Stimulated activated CD4-positive, alpha-beta T cell treated with anti-CD3 and anti-CD28 coated beads, TNF-alpha, amount 100 ng/mL, for 24 hours (primary cell): ENCODE data around the gene NHP2.

Experiments
- DNase-seq, 3 experiments: peaks; one replicate each; pipeline ENCODE4 v3.0.0-alpha.2; 2020; ENCODE audit warnings: low read depth in 3 of 3

NHP2 gene

GRCh38 chr5:178114325-178115135 is 39.2 kb downstream of the NHP2 start:
- peak in 1 of 3 experiments; percentile 32 for DNase-seq

DNA sequence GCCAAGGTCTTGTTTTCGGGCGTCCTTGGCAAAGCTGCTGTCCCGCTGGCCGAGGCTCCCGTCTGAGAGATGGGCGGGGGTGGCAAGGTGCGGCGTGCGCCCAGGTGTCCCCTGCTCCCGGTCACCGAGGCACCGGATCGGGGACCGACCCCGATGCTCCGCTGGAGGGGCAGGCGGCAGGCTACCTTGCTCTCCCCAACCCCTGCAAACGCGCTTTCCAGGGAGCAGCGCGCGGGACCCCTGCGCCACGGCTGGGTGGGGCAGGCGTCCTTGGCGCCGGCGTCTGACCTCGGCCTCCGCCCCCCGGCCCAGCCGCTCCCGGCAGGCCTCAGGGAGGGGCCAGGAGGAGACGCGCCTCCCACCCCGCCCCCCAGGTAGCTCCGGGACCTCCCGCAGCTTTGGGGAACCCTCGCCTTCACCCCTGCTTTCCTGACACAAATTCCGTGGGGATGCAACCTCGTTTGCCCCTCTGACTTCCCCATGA is 39.8 kb downstream of the NHP2 start:
- DNase-seq: peak in 1 of 3 experiments; percentile 25

DNA sequence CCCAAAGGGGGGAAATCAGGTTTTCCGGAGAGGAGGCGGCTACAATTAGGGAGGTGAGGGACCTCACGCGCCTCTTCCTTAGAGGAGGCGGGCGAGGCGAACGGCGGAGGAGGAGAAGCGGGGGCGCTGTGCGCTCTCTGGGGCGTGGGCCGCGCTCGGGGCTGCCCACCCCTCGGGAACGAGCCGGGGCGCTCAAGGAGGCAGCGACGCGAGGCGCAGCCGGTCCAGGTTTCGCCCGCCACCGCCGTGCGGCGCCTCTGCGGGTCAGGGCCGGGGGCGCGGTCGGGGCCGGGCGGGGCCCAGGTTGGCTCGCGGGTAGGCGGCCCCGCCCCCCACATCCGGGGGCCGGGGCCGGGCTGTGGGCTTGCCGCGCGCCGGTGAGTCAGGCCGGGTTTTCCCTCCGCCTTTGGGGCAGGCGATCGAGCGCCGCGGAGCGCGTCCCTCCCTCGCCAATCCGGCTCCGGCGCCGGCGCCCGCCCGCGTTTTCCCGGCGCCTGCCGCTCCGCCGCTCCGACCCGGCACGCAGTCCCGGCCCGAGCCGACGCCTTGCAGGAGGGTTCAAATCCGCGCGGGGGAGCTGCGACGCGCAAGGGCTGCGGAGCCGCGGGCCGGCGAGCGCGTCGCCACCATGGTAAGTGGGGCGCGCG is 40.4 kb downstream of the NHP2 start, which contains the start of gene N4BP3:
TSS of gene N4BP3 (plus strand) at position 392 of the 647 bp plus-strand sequence. CDS start 6,052 bp downstream, outside the sequence.
- peak; percentile 63 to 86 (median 70) for DNase-seq

DNA sequence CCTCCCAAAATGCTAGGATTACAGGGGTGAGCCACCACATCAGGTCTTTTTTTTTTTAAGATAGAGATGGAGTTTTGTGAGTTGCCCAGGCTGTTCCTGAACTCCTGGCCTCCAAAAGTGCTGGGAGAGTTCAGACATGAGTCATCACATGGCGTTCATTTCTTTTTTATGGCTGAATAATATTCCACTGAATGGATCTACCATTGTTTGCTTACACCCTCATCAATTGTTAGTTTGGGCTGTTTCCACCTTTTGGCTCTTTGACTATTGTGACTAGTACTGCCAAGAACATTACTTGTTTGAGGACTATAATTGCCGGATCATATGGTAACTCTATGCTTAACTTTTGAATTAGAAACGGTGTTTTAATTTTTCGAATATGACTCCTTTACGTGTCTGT is 41.1 kb downstream of the NHP2 start:
- DNase-seq: no peak

DNA sequence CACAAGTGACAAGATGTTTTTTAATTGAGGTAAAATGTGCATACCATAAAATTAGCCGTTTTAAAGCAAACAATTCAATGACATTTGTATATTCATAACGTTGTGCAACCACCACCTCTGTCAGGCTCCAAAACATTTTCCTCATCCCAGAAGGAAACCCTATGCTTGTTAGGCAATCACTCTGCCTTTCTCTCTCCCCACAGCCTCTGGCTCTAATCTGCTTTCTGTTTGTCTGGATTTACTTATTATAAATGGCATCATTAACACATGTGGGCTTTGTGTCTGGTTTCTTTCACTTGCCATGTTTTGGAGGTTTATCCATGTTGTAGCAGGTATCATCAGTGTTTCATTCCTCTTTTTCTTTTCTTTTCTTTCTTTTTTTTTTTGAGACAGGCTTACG is 41.8 kb downstream of the NHP2 start:
- DNase-seq: no peak

- no peak for DNase-seq
Observed at GRCh38 chr5:178110511-178110910, 43.2 kb downstream of the NHP2 start.

DNA sequence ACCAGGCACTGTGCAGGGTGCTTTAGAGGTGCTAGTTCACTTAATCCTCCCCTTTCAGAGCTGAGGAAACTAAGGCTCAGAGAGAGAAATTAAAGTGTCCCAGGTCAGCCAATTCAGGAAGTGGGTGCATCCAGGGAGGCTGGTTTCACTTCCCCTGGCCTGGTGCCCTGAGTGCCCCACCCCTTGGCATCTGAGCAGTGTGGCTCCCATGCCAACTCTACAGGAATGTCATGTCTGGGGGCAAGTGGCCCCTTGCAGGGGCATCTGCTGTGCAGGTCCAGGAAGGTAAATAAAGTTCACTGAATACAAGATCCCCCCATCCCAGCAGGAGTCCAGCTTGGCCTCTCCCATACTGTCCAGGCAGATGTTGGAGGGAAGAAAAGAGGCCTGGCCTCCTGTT is 44.7 kb downstream of the NHP2 start:
- no peak for DNase-seq

- no peak for DNase-seq
Observed at GRCh38 chr5:178108446-178108845, 45.2 kb downstream of the NHP2 start.

DNA sequence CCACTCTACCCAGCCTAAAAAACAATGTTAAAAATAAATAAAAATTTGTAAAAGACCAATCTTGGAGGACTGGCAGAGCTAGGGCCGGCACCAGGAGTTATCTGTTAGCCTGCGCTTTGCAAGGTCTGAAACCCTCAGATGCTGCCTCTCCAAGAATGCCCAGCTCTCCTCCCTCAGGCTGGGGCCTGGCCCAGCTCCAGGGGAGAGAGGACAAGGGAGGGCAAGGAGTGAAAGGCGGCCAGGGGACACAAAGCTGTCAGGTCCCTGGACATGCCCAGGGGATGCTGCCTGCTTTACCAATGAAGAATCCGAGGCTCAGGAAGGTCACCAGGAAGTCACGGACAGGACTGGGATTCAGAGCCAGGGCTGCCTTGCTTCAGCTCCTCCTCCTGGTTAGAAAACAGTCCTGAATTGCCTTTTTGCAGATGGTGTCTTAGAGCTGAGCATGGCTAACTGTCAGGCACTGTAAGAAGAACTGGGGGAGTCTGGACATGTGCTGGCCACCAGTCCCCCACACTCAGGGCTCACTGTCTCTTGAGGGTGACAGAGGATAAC is 45.9 kb downstream of the NHP2 start:
- DNase-seq: no peak

DNA sequence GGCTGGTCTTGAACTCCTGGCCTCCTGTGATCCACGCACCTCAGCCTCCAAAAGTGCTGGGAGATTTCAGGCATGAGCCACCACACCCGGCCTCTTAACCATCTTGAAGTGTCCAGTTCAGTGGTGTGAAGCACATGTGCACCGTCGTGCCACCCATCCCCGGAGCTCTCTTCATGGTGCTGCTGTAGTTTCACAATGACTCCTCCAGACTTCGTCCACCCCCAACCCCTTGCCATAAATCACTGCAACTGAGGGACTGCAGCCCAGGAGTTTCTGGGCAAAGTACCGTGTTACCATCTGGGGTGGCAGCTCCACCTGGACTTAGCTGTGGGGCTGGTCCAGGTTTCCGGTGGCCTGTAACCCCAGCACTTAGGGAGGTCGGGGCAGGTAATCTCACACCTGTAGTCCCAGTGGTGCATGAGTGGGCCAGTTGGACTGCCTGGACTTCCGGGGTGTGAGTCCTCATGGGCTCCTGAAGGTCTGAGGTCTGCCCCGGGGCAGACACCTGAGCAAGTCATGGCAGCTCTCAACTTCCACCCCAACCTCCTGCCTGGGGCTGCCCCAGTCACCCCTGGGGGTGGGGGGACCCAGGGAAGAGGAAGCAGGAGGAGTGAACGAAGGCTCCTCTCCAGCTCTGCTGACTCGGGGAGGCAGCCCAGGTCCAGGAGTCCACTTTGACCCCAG is 47.0 kb downstream of the NHP2 start:
- DNase-seq: no peak

DNA sequence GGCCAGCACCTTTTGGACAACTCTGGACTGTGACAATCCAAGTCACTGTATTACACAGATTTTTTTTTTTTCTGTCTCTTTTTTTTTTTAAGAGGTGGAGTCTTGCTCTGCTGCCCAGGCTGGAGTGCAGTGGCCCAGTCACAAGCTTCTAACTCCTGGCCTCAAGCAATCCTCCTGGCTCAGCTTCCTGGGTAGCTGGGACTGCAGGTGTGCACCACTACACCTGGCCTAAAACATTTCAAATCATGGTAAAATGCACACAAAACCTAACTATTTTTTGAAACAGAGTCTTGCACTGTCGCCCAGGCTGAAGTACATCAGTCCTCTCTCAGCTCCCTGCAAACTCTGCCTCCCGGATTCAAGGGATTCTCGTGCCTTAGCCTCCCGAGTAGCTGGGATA is 47.6 kb downstream of the NHP2 start:
- DNase-seq: no peak

GRCh38 chr5:178104492-178104891 is 49.2 kb downstream of the NHP2 start:
- DNase-seq: no peak

DNA sequence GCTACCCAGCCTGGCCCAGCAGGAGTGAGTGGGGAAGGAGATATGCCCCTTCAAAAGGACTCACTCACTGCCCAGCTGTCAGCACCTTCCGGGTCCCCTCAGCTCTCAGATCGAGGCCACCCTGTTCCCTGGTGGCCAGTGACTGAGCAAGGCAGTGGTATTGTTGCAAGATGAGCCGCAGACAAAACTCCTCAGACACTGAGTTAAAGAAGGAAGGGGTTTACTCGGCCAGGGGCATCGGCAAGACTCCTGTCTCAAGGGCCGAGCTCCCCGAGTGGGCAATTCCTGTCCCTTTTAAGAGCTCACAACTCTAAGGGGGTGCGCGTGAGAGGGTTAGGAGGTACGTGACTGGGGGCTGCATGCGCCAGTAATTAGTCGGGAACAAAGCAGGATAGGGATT is 50.1 kb downstream of the NHP2 start:
- no peak for DNase-seq
